Measurements from ENCODE around the gene RSRC1.
"Not testable (repeated sequence)": the region's sequence is repeated elsewhere in the genome, so short reads cannot be mapped to it uniquely, and the experiment has no call there.

RSRC1 gene

GRCh38 chr3:158333736-158334135 lies 223.8 kb downstream of the RSRC1 start:
- no peak for DNase-seq

DNA sequence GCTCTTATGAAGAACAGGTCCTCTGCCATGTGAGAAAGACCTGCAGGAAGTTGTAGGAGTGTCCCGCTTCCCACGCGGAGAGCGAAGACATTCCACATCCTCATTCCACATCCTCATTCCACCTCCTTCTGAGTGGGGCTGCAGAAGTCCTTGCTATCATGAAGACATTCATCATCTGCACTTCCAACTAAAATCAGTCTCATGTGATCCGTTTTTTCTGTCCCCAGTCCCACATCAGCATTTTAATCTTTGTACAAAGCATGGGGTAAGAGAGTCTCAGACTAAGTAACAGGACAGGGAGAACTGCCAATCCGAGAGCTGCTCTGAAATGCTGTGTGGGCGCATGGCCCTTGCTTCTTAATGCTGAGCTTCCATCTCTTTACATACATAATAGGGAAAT lies 227.2 kb downstream of the RSRC1 start:
- no peak for DNase-seq

- no peak for DNase-seq
Measured at GRCh38 chr3:158339638-158340037, 229.7 kb downstream of the RSRC1 start.

DNA sequence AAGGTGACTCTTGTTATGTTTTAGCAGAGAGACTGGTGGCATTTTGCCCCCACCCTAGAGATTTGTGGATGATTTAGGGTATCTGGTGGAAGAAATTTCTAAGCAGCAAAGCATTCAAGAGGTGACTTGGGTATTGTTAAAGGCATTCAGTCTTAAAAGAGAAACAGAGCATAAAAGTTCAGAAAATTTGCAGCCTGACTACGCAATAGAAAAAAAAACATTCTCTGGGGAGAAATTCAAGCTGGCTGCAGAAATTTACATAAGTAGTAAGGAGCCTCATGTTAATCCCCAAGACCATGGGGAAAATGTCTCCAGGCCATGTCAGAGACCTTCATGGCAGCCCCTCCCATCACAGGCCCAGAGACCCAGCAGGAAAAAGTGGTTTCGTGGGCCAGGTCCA lies 231.1 kb downstream of the RSRC1 start:
- not testable (repeated sequence) for DNase-seq

DNA sequence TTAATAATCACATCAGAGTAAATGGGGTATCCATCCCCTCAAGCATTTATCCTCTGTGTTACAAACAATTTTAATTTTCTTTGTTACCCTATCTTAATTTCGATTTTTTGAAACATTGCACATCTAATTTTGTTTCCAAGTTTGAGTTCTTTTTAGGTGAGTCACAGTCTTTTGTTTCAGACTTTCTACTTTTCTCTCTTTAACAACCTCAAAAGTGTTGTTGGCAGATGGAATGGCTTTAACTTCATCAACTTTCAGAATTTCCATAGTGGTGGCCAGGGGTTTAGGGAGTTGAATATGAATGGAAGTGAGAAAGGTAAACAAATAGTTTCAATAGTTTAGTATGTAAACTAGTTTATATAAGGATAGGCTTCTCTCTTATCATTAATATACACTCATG lies 238.1 kb downstream of the RSRC1 start:
- DNase-seq: no peak

DNA sequence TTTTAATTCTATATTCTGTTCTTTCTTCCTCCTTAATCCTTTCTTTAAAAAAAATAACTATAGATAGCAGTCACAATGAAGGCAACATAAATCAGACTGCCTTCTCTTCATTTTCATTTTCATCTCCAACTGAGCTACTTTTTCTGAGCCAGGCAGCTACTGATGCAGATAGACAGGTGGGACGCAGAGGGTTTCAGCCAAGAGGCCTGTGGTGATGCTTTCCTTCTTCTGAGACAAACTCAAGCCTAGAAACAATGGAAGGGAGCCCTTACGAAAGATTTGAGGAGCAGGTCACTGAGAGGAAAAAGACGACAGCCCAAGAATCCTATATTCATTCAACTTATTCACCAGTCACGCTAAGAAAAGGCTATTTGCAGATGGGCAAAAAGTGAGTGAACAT lies 241.1 kb downstream of the RSRC1 start:
- no peak for DNase-seq

- DNase-seq: no peak
Measured at GRCh38 chr3:158352551-158352950, 242.7 kb downstream of the RSRC1 start.

- DNase-seq: no peak
Measured at GRCh38 chr3:158354713-158355112, 244.8 kb downstream of the RSRC1 start.

DNA sequence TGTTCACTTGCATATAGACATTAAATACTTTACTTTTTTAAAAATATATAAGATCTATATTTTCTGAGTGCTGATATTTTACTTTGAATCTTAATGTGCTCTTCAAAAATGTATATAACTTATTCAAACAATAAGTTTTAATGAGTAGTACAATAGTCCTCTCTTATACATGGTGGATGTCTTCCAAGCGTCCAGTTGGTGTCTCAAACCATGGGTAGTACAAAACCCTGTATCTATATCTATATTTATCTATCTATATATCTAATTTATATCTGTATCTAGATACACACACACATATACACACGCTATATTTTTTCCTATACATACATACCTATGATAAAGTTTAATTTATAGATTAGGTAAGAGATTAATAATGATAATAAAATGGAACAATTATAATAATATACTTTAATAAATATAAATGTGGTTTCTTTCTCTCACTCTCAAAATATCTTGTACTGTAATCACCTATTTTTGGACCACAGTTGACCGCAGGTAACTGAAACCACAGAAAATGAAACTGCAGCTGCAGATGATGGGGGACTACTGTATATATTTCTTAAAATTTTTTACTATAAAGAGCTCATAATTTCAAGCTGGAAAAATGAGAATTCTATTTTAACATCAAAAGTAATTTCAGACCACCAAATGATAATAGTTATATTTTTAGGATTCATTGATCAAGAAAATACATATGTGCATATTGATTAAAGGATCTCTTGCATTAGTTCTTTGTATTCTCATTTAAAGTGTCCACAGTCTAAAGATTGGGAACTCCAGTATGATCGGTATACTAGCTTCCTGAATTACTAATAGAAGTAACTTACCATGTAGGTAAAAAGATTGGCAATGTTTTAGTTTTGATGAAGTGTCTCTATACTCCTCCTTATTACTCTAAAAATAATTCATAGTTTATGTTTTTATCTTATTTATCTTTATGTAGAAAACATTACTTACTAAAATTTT lies 246.0 kb downstream of the RSRC1 start:
- no peak for DNase-seq

- DNase-seq: no peak
Measured at GRCh38 chr3:158359339-158359738, 249.4 kb downstream of the RSRC1 start.

- DNase-seq: no peak
Measured at GRCh38 chr3:158360756-158361448, 251.0 kb downstream of the RSRC1 start.

GRCh38 chr3:158368271-158368670 lies 258.4 kb downstream of the RSRC1 start:
- no peak for DNase-seq

- no peak for DNase-seq
Measured at GRCh38 chr3:158369279-158369678, 259.4 kb downstream of the RSRC1 start.

GRCh38 chr3:158379517-158379916 lies 269.6 kb downstream of the RSRC1 start:
- no peak for DNase-seq

GRCh38 chr3:158381262-158381868 lies 271.5 kb downstream of the RSRC1 start:
- no peak for DNase-seq

- no peak for DNase-seq
Measured at GRCh38 chr3:158382479-158382878, 272.6 kb downstream of the RSRC1 start.

GRCh38 chr3:158384019-158384418 lies 274.1 kb downstream of the RSRC1 start:
- no peak for DNase-seq

GRCh38 chr3:158395421-158395820 lies 285.5 kb downstream of the RSRC1 start:
- DNase-seq: no peak

DNA sequence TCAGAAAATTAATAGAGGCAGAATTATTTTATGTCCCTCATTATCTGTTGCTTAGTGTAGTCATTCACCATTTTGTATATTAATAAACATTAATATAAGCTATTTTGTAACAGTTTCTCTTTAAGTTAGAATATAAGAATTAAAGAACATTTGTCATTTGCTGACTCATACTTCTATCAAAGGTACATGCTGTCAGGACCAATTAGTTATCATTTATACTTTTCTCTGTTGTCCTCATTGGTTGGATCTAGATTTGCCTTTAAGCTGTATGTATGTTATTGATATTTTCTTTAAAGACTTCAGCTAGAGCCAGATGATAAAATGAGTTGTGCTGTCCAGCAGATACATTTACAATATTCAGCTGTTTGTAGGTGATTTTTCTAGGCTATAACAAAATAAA lies 292.7 kb downstream of the RSRC1 start:
- no peak for DNase-seq

DNA sequence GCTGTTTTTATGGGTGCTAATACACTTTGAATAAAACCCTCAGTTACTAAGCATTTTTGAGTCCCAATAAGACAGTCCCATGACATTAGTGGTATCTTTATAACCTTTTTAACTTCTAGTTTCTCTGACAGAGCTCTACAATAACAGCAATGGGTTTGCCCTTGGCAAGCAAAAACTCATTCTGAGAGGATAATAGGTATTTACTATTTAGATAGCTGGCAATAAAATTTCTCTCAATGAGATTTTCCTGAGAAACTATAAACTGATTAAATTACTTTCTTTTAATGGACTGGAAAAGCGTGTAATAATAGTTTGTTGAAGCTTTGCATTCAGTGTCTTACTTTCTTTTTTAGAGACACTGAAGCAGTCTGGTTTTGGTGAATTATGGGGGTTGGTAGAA lies 293.1 kb downstream of the RSRC1 start:
- no peak for DNase-seq

GRCh38 chr3:158404131-158404718 lies 294.3 kb downstream of the RSRC1 start:
- no peak for DNase-seq

DNA sequence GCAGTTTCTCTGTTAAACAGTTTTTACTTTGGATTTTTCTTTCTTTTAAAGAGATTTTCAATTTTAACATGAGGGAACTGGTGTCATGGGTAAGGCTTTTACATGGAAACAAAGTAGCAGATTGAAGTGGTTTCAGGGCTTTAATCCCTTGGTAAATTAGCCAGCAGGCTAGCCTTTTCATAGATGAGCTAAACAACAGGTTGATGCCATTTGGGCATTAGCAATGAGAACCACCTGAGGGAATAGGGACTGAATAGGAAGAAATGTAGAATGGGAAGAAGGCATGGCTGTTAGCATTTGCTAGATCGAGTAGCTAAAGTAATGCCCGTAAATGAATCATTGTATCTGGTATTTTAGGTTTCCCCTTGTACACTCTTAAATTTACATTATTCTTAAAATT lies 295.6 kb downstream of the RSRC1 start:
- DNase-seq: no peak

DNA sequence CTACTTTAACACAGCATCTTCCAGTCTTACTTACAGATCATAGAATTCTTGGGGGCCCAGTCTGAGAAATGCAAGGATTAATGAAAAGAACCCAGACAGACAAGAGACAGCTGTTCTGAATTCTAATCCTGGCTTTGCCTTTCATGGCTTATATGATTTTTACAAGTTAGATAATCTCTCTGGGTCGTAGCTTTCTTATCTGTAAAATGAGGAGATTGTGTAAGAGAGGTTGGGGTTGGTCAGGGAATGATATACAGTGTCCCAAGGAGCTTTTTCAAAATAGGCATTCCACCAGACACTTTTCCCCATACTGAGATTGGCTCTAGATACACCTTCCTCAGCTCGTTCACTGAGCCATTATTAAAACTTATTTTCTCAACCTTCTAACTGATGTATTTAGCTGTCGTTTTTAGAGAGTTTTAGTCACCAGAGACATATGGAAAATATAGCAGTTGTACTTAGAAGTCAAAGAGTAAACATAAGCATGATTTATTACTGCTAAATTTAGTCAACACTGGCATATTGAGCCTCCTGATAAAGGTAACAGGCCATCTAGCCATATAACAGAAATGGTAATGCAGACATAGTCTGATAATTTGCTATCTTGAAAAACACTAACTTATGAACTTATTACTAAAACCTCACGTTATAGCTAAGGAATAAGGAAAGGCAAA lies 298.1 kb downstream of the RSRC1 start:
- DNase-seq: no peak
